Neural crest cell (in vitro differentiated cells): ENCODE data around the gene FAM162A. TPM values are rescaled to one million over a fixed set of nuclear protein-coding genes. Genes with fewer than 3 reads are reported as not detected.
A peak's percentile ranks its signal among the peaks of the same experiment; 100 is the strongest.

Experiments
- DNase-seq: peaks from one replicate; pipeline ENCODE4 v3.0.0; 2021; ENCODE audit warnings: low read depth, mixed read lengths, low spot score
- H3K27ac Mint-ChIP-seq: one replicate; pipeline ENCODE4 v1.8.0; 2021; ENCODE audit warnings: mild to moderate bottlenecking, mixed read lengths; ENCODE audit not compliant: unreplicated experiment
- H3K27me3 Mint-ChIP-seq: 2 replicates; pipeline ENCODE4 v1.8.0; 2021; ENCODE audit warnings: low read depth, mild to moderate bottlenecking, mixed read lengths
- H3K36me3 Mint-ChIP-seq: 2 replicates; pipeline ENCODE4 v1.8.0; 2021; ENCODE audit warnings: low read depth, mild to moderate bottlenecking, mixed read lengths
- H3K4me1 Mint-ChIP-seq: 2 replicates; pipeline ENCODE4 v1.8.0; 2021; ENCODE audit warnings: mixed read lengths
- H3K4me3 Mint-ChIP-seq: one replicate; pipeline ENCODE4 v1.8.0; 2021; ENCODE audit warnings: mild to moderate bottlenecking, mixed read lengths
- H3K9me3 Mint-ChIP-seq: 2 replicates; pipeline ENCODE4 v1.8.0; 2021; ENCODE audit warnings: mixed read lengths
- CTCF ChIP-seq: fragments of 200-600 bp; sonication (generic); conservative IDR thresholded peaks from 2 replicates; pipeline ENCODE4 v1.5.0; 2021; ENCODE audit warnings: antibody characterized with exemption, mild to moderate bottlenecking
- long read RNA-seq: library from polyadenylated mRNA; unstranded; transcript quantifications from one replicate; pipeline ENCODE4 v2.0.0, GENCODE V29; 2020
- total RNA-seq: library from RNA; stranded (reverse); gene quantifications from 2 replicates; pipeline ENCODE4 v1.2.1, GENCODE V29; 2021

The FAM162A gene
- total RNA-seq, result 22.2 and 26.6 TPM in 2 replicates
- long read RNA-seq, transcript FAM162A-203 (5 exons, 3,052 nt), result major isoform, 9 of 10 reads
- long read RNA-seq, partial matches to known transcripts, result 0 of 10 reads
- long read RNA-seq, other reads (novel, unspliced or antisense), result 1 of 10 reads

DNA sequence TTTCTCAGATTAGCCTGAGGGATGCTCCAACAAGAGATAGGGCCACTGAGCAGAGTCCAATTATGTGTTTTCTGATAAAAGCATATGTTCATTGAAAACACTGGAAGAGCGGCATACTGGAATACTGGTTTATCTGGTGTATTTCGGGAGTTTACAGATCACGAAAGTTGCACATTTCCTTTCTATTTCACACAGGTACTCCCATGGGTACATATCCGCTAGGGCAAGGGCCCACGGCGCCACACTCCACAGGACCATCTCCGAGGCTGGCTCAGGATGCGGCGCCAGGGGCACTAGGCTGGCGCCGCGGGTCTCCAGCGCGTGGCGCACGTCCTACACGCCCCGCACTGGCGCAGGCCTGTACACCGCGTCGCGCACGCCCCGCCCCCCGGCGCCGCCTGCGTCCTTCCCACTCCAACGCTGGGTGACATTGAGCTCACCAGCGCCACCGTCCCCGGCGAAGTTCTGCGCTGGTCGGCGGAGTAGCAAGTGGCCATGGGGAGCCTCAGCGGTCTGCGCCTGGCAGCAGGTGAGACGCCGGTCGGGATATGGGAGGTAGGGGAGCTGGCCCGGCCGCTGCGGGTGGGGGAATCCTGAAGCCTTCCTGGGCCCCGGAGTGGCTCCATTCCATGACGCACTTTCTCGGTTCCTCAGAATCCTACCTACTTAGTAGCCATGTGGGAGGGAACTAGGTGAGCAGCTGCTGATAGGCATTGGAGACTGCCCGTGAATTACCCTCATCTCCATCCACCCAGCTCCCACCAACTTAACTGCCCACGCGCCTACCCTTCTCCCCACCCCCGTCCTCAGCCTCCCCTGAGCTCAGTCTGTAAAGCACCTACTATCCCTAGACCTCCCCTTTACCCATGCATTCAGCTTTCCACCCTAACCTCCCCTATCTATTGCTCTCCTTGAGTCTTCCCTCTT is at the start of gene FAM162A:
TSS of gene FAM162A (plus strand) at position 412 of the 927 bp plus-strand sequence. CDS start at position 496, 84 bp downstream.
- H3K4me1 Mint-ChIP-seq, result peaks cover 31% of the 10 kb centered on the region
- peak; percentile 89 for DNase-seq
- peak; percentile 70 for TF ChIP-seq CTCF

DNA sequence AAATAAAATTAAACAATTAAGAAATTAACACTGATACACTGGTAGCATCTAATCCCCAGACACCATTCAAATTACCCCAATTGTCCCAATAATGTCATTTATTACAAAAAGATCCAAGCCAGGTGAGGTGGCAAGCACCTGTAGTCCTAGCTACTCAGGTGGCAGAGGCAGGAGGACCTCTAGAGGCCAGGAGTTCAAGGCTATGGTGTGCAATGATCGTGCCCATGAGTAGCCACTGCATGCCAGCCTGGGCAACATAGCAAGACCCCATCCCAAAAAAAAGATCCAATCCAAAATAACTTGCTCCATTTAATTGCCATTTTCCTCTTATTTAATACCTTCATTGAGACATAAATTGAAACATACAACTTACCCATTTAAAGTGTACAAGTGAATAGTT is 41.2 kb upstream of the FAM162A start:
- DNase-seq, result no peak
- no peak overlapping the region for H3K27ac Mint-ChIP-seq
- no peaks in the 10 kb centered on the region for H3K4me1 Mint-ChIP-seq
- H3K27me3 Mint-ChIP-seq, result no peaks in the 10 kb centered on the region
- peaks cover 11% of the 10 kb centered on the region for H3K9me3 Mint-ChIP-seq
- H3K4me3 Mint-ChIP-seq, result no peak overlapping the region
- peaks cover 3% of the 10 kb centered on the region for H3K36me3 Mint-ChIP-seq
- no peak for TF ChIP-seq CTCF

More for the DNA sequence above, at the start of gene FAM162A:
- Mint-ChIP-seq H3K36me3 (no peaks in the 10 kb centered on the region), H3K9me3 (no peaks in the 10 kb centered on the region), H3K4me3 (peak within 1 kb of the TSS; percentile 98), H3K27me3 (no peaks in the 10 kb centered on the region), H3K27ac (peak within 1 kb of the TSS; percentile 96)

- Mint-ChIP-seq H3K9me3 (peaks cover 14% of the 10 kb centered on the region), H3K4me1 (no peaks in the 10 kb centered on the region), H3K27ac (no peak overlapping the region), H3K4me3 (no peak overlapping the region), H3K27me3 (no peaks in the 10 kb centered on the region), H3K36me3 (peaks cover 3% of the 10 kb centered on the region)
- TF ChIP-seq CTCF, result no peak
- DNase-seq, result no peak
Measured at GRCh38 chr3:122343654-122344053, 40.3 kb upstream of the FAM162A start.

DNA sequence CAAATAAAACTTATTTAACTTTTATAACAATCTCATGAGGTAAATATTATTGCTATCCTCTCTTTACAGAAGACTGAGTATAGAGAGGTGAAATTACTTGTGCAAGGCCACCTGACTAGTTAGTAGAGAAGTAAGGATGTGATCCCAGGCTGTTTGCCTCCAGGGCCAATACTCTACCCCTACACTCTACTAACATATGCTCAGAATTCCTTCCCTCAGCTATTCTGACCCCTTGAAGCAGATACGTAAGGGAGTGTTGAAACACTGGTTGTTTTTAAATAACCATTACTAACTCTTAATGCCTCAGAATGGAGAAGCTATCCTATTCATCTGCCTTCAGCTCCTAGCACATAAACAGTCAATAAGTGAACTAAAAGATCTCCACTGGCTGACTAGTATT is 34.8 kb upstream of the FAM162A start:
- TF ChIP-seq CTCF, result no peak
- Mint-ChIP-seq H3K4me1 (no peaks in the 10 kb centered on the region), H3K27ac (no peak overlapping the region), H3K27me3 (no peaks in the 10 kb centered on the region), H3K9me3 (peaks cover 8% of the 10 kb centered on the region), H3K36me3 (peaks cover 3% of the 10 kb centered on the region), H3K4me3 (no peak overlapping the region)
- DNase-seq, result no peak

- TF ChIP-seq CTCF, result no peak
- Mint-ChIP-seq H3K36me3 (no peaks in the 10 kb centered on the region), H3K4me1 (no peaks in the 10 kb centered on the region), H3K4me3 (no peak overlapping the region), H3K27ac (no peak overlapping the region), H3K27me3 (no peaks in the 10 kb centered on the region), H3K9me3 (peaks cover 6% of the 10 kb centered on the region)
- DNase-seq, result no peak
Measured at GRCh38 chr3:122350814-122351418, 33.1 kb upstream of the FAM162A start.
